Measurements from ENCODE around the gene TBL3. TPM values are rescaled to one million over a fixed set of nuclear protein-coding genes. Genes with fewer than 3 reads are reported as not detected.

Gene TBL3
- total and polyA plus RNA-seq, 2 of the 8 experiments (the other 6 are each of a cell fraction or from before 2014, with no cell fraction given) = 65.8 to 137 TPM

- H2BK12ac ChIP-seq (ENCODE audit: low read depth, low read length) = no peak overlapping the region
- no peak overlapping the region for H2BK120ac ChIP-seq (replicated peaks; ENCODE audit: low read depth, low read length)
- peaks cover 2 to 15% (median 4%) of the 10 kb centered on the region in 4 experiments for H3K4me1 ChIP-seq (replicated peaks in 1 of 4; ENCODE audit: control insufficient read depth in 3 of 4, insufficient read depth in 4 of 4, low read length in 3 of 4)
- FAIRE-seq (no peak), DNase-seq (ENCODE audit: low read depth in 1 of 2, low spot score in 2 of 2) (no peak)
- H3K79me1 ChIP-seq (ENCODE audit: low read depth, low read length) = no peaks in the 10 kb centered on the region
- H3K36me3 ChIP-seq (ENCODE audit: control insufficient read depth in 2 of 4, insufficient read depth in 4 of 4, low read length in 3 of 4) = peaks cover 0 to 5% (median 0%) of the 10 kb centered on the region in 4 experiments; a peak in 1 of 8 replicates
- ChIA-PET POLR2A (ENCODE audit: partially characterized antibody) (interaction anchor here (1.0 kb wide), 1 partner anchor 51 kb away, joined by 3 read pairs; the partner anchor contains the start of gene RPS2), CTCF (ENCODE audit: partially characterized antibody) (interaction anchor here (0.7 to 3.3 kb wide), 5 partner anchors 11 to 124 kb away, joined by 3 to 18 read pairs (median 7); no protein-coding TSS in a partner anchor)
- no peak overlapping the region for H2BK20ac ChIP-seq (ENCODE audit: low read length)
- no peaks in the 10 kb centered on the region for H4K20me1 ChIP-seq (replicated peaks in 1 of 2; ENCODE audit: control insufficient read depth in 1 of 2, insufficient read depth in 2 of 2, low read length in 2 of 2)
- no peak overlapping the region for H3K27ac ChIP-seq (ENCODE audit: low read depth, low read length)
- no peak overlapping the region for H2AK5ac ChIP-seq (ENCODE audit: low read depth, low read length)
- peaks cover 13 to 23% (median 16%) of the 10 kb centered on the region in 4 experiments for H3K27me3 ChIP-seq (replicated peaks in 1 of 4; ENCODE audit: control insufficient read depth in 3 of 4, extremely low read depth in 1 of 4, insufficient read depth in 3 of 4, low read length in 3 of 4)
- 87% methylated on average over 24 of the region's 24 CpGs; no CpG with 5 or more reads in 1 of the 2 experiments for WGBS, 2 experiments (ENCODE audit: extremely low coverage in 1 of 2, insufficient coverage in 1 of 2, insufficient read length in 1 of 2, insufficient replicate concordance in 2 of 2, low coverage in 1 of 2, low lambda C conversion rate in 2 of 2, missing lambda C conversion rate in 1 of 2)
- H4K8ac ChIP-seq (ENCODE audit: extremely low read depth, insufficient read depth, low read length) = no peak overlapping the region
- no peak overlapping the region for H2BK15ac ChIP-seq (ENCODE audit: low read length)
- no peak overlapping the region for H3K4ac ChIP-seq (replicated peaks; ENCODE audit: insufficient read length, low read depth, low read length)
- H3K14ac ChIP-seq (ENCODE audit: insufficient read length) = no peak overlapping the region
- no peak for TF ChIP-seq CBX5 (IDR thresholded peaks at IDR 0.05; ENCODE audit: low read depth, low read length)
- no peak for TF ChIP-seq CBX8 (IDR thresholded peaks at IDR 0.05; ENCODE audit: borderline replicate concordance, low read depth, low read length)
- TF ChIP-seq EZH2 (IDR thresholded peaks at IDR 0.05; ENCODE audit: low read depth, low read length, severe bottlenecking) = no peak
- TF ChIP-seq ASH2L (IDR thresholded peaks at IDR 0.05; ENCODE audit: low read length) = no peak
- TF ChIP-seq SP1 (IDR thresholded peaks at IDR 0.05; ENCODE audit: low read depth, low read length) = no peak
- no peak for TF ChIP-seq TAF7 (optimal IDR thresholded peaks at IDR 0.05; ENCODE audit: borderline replicate concordance, low read depth, low read length)
- TF ChIP-seq POLR2A (IDR thresholded peaks at IDR 0.05; ENCODE audit: control extremely low read depth in 1 of 2, low read depth in 2 of 2, low read length in 2 of 2) = no peak
- no peak for TF ChIP-seq NANOG (IDR thresholded peaks at IDR 0.05; ENCODE audit: insufficient read depth, low read depth, low read length, poor library complexity, severe bottlenecking)
- no peak for TF ChIP-seq CTBP2 (IDR thresholded peaks at IDR 0.05; ENCODE audit: borderline replicate concordance, insufficient read depth, insufficient read length, low read length)
- TF ChIP-seq SP4 (IDR thresholded peaks at IDR 0.05; ENCODE audit: low read length) = no peak
- no peak overlapping the region for H2AFZ ChIP-seq (ENCODE audit: low read length)
- H3K56ac ChIP-seq (replicated peaks; ENCODE audit: insufficient read length, low read depth, low read length) = no peak overlapping the region
- H3K79me2 ChIP-seq (ENCODE audit: control insufficient read depth in 1 of 2, insufficient read depth in 2 of 2, low read length in 2 of 2) = no peaks in the 10 kb centered on the region
- H3K4me3 ChIP-seq (ENCODE audit: extremely low read depth in 1 of 4, insufficient read depth in 2 of 4, low read depth in 3 of 4, low read length in 4 of 4) = no peak overlapping the region
- H4K5ac ChIP-seq (ENCODE audit: insufficient read length, low read depth, low read length) = no peak overlapping the region
- H3K18ac ChIP-seq (ENCODE audit: extremely low read depth, low read length) = no peak overlapping the region
- no peaks in the 10 kb centered on the region for H3K9me3 ChIP-seq (ENCODE audit: insufficient read depth in 2 of 2, low read depth in 1 of 2, low read length in 1 of 2)
- no peak overlapping the region for H3K9ac ChIP-seq (replicated peaks in 1 of 4; ENCODE audit: extremely low read depth in 1 of 4, low read depth in 3 of 4, low read length in 3 of 4)
- H2BK5ac ChIP-seq (ENCODE audit: low read depth, low read length) = no peak overlapping the region
- peaks cover 8% of the 10 kb centered on the region; the same call in 1 of the 2 replicates for H3K23me2 ChIP-seq (ENCODE audit: low read depth, low read length)
- no peak overlapping the region for H3K23ac ChIP-seq (ENCODE audit: insufficient read length)
- H4K91ac ChIP-seq (replicated peaks; ENCODE audit: insufficient read length, low read length) = no peak overlapping the region
- no peak overlapping the region for H3K4me2 ChIP-seq (ENCODE audit: insufficient read depth in 1 of 2, low read depth in 2 of 2, low read length in 2 of 2)
Measured at GRCh38 chr16:2015117-2015946, 43.5 kb downstream of the TBL3 start.

Measured in H1 (cell line).